ENCODE data around the gene PTPRM.

DNA sequence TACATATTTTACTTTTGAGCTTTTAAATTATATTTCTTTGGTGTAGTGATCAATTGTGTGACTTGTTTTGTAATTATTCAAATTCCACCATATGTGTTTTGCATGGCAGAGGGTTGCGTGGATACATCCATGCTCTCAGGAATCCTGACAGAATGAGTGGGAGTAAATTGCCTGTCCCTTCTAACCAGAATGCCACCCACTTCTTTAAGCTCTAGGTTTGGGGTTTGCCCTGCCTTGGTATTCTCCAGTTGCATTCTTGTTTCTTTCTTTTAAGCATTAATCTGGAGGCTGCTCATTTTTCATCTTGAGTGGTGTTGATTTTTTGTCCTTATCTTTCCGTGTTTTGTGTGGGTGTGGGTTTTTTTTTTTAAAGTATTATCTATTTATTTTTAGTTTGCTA lies 360.0 kb downstream of the PTPRM start:
- TF ChIP-seq, protein P1, sequence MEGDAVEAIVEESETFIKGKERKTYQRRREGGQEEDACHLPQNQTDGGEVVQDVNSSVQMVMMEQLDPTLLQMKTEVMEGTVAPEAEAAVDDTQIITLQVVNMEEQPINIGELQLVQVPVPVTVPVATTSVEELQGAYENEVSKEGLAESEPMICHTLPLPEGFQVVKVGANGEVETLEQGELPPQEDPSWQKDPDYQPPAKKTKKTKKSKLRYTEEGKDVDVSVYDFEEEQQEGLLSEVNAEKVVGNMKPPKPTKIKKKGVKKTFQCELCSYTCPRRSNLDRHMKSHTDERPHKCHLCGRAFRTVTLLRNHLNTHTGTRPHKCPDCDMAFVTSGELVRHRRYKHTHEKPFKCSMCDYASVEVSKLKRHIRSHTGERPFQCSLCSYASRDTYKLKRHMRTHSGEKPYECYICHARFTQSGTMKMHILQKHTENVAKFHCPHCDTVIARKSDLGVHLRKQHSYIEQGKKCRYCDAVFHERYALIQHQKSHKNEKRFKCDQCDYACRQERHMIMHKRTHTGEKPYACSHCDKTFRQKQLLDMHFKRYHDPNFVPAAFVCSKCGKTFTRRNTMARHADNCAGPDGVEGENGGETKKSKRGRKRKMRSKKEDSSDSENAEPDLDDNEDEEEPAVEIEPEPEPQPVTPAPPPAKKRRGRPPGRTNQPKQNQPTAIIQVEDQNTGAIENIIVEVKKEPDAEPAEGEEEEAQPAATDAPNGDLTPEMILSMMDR (IDR thresholded peaks at IDR 0.05; ENCODE audit: insufficient read depth, low read length, poor library complexity, severe bottlenecking): no peak
- no peak for TF ChIP-seq EZH2phosphoT487 (conservative IDR thresholded peaks at IDR 0.05; ENCODE audit: low read length)

Data from SU-DHL-6 (cell line).